Endothelial cell of umbilical vein (primary cell): Measurements from ENCODE around the gene MUC4. TPM values are rescaled to one million over a fixed set of nuclear protein-coding genes. Genes with fewer than 3 reads are reported as not detected.

ENCODE experiments used
- BruUV-seq: library from RNA; stranded (reverse); fragments of 400-500 nt; replicated peaks from 2 replicates; lab custom pipeline; 2021; lab: Mats Ljungman, UMichigan
- CTCF ChIA-PET: fragments of 300-600, 350-600 bp; sonication (Branson Sonifier 250); formaldehyde crosslinking; loops from one replicate; lab custom pipeline; 2021; ENCODE audit warnings: antibody characterized with exemption, inconsistent platforms; lab: Charles Lee
- POLR2A ChIA-PET: fragments of 300-600, 350-600 bp; sonication (Branson Sonifier 250); formaldehyde crosslinking; loops from one replicate; lab custom pipeline; 2021; ENCODE audit warnings: antibody characterized with exemption, inconsistent platforms; lab: Charles Lee
- DNase-seq: peaks from one replicate; pipeline ENCODE4 v3.0.0-alpha.2; 2011; ENCODE audit warnings: low read depth, low spot score
- FAIRE-seq: peaks from 2 replicates; lab custom pipeline; 2011; peaks lifted over from hg19 to GRCh38; lab: Jason Lieb, UNC
- H2AFZ ChIP-seq: 2 replicates; pipeline ENCODE4 v1.6.0; 2012; ENCODE audit warnings: low read depth, low read length, control low read depth, inconsistent platforms
- H3K27ac ChIP-seq: 2 replicates; pipeline ENCODE4 v1.5.1; 2011; ENCODE audit warnings: low read depth, mild to moderate bottlenecking, control low read depth, low read length, moderate library complexity; ENCODE audit not compliant: insufficient read depth
- H3K27me3 ChIP-seq, 2 experiments: 2 replicates each; pipeline versions ENCODE4 v1.6.0 to v1.6.1; 2011; ENCODE audit warnings: low read length in 2 of 2, mixed read lengths in 1 of 2; ENCODE audit not compliant: control insufficient read depth in 2 of 2, insufficient read depth in 2 of 2
- H3K36me3 ChIP-seq, 2 experiments: 2 replicates in 1 of 2; 3 replicates in 1 of 2; pipeline ENCODE4 v1.5.1; 2011; ENCODE audit warnings: low read length in 2 of 2, mild to moderate bottlenecking in 1 of 2, moderate library complexity in 1 of 2; ENCODE audit not compliant: control insufficient read depth in 2 of 2, insufficient read depth in 2 of 2; ENCODE audit errors: extremely low read depth in 1 of 2
- H3K4me1 ChIP-seq: 3 replicates; pipeline ENCODE4 v1.5.1; 2011; ENCODE audit warnings: mild to moderate bottlenecking, low read length; ENCODE audit not compliant: control insufficient read depth, insufficient read depth; ENCODE audit errors: extremely low read depth
- H3K4me2 ChIP-seq: 2 replicates; pipeline ENCODE4 v1.6.1; 2011; ENCODE audit warnings: low read length, control low read depth, mixed read lengths; ENCODE audit not compliant: insufficient read depth
- H3K4me3 ChIP-seq, 3 experiments: fragments of 200-600 bp in 1 of 3; sonication (generic), shearing (Covaris generic) in 1 of 3; replicated peaks in 1 of 3; 2 replicates each; pipeline ENCODE4 v1.5.1; 2011 to 2016; ENCODE audit warnings: control low read depth in 3 of 3, low read length in 3 of 3, mild to moderate bottlenecking in 2 of 3, inconsistent platforms in 1 of 3, low read depth in 1 of 3, moderate library complexity in 1 of 3; ENCODE audit not compliant: insufficient read depth in 1 of 3
- H3K79me2 ChIP-seq: 2 replicates; pipeline ENCODE4 v1.6.0; 2012; ENCODE audit warnings: low read length, inconsistent platforms; ENCODE audit not compliant: control insufficient read depth, insufficient read depth
- H3K9ac ChIP-seq: replicated peaks from 2 replicates; pipeline ENCODE3; 2011; ENCODE audit warnings: low read length, control low read depth; ENCODE audit not compliant: insufficient read depth; ENCODE audit errors: extremely low read depth
- H3K9me1 ChIP-seq: replicated peaks from 3 replicates; pipeline ENCODE4 v1.6.0; 2011; ENCODE audit warnings: mild to moderate bottlenecking, low read length; ENCODE audit not compliant: control insufficient read depth, insufficient read depth; ENCODE audit errors: extremely low read depth
- H3K9me3 ChIP-seq: replicated peaks from 2 replicates; pipeline ENCODE4 v1.5.1; 2012; ENCODE audit warnings: low read length, inconsistent platforms; ENCODE audit not compliant: control insufficient read depth, insufficient read depth
- H4K20me1 ChIP-seq: replicated peaks from 2 replicates; pipeline ENCODE3; 2011; ENCODE audit warnings: mild to moderate bottlenecking, low read length; ENCODE audit not compliant: control insufficient read depth, insufficient read depth; ENCODE audit errors: extremely low read depth
- EZH2 ChIP-seq: IDR thresholded peaks from 2 replicates; pipeline ENCODE4 v1.6.1; 2012; ENCODE audit warnings: borderline replicate concordance, low read depth, mild to moderate bottlenecking, moderate library complexity, low read length, inconsistent platforms; ENCODE audit not compliant: severe bottlenecking
- FOS ChIP-seq: IDR thresholded peaks from 2 replicates; pipeline ENCODE4 v1.6.1; 2011; ENCODE audit warnings: mild to moderate bottlenecking, low read length, moderate library complexity, borderline replicate concordance; ENCODE audit not compliant: insufficient read depth
- GATA2 ChIP-seq: IDR thresholded peaks from 2 replicates; pipeline ENCODE4 v1.7.0; 2011; ENCODE audit warnings: low read depth, mild to moderate bottlenecking, moderate library complexity, mixed read lengths, low read length; ENCODE audit not compliant: insufficient read length, insufficient read depth
- MAX ChIP-seq: IDR thresholded peaks from 2 replicates; pipeline ENCODE4 v1.6.1; 2011; ENCODE audit not compliant: insufficient read depth, insufficient read length
- POLR2A ChIP-seq: IDR thresholded peaks from 2 replicates; pipeline ENCODE4 v1.6.1; 2012; ENCODE audit warnings: low read depth, mild to moderate bottlenecking, control low read depth, low read length
- POLR2AphosphoS5 ChIP-seq: IDR thresholded peaks from 2 replicates; pipeline ENCODE4 v1.6.1; 2012; ENCODE audit warnings: low read depth, mild to moderate bottlenecking, control low read depth, low read length, moderate library complexity; ENCODE audit not compliant: insufficient read depth
- dilution Hi-C: fragments of 300-500 bp; cut with MboI; formaldehyde crosslinking; loops from one replicate; pipeline ENCODE4 v1.15.0; 2019; ENCODE audit warnings: low sequenced_read_pairs; ENCODE audit not compliant: extremely low pct_ligation_motif_present
- intact Hi-C: fragments of 100-400 bp; cut with micrococcal nuclease; formaldehyde crosslinking; loops from one replicate; pipeline ENCODE4 v1.10.0; 2022
- polyA plus RNA-seq, 4 experiments: library from polyadenylated mRNA; depleted of rRNA in 3 of 4; stranded (reverse) in 3 of 4; unstranded in 1 of 4; fragments of >200 nt; gene quantifications; 2 replicates each; pipeline versions ENCODE4 v1.2.1 to v1.2.3, GENCODE V29; 2011 to 2012; ENCODE audit warnings: missing spikeins in 1 of 4
- total RNA-seq: library from RNA; stranded (reverse); gene quantifications from 2 replicates; pipeline ENCODE4 v1.2.3, GENCODE V29; 2021

The MUC4 gene
- total and polyA plus RNA-seq, 2 donors (not counting 3 experiments of a cell fraction or from before 2014, with no cell fraction given), result 0.04 TPM; not detected in 1

- intact Hi-C loops (loop anchor here (1.0 to 10.0 kb wide), 4 partner anchors 34 to 315 kb away; partner anchors contain the start of gene PPP1R2), dilution Hi-C loops (no loop called here)
- FAIRE-seq (no peak), DNase-seq (no peak)
- no peaks in the 10 kb centered on the region for H3K9me3 ChIP-seq
- BruUV-seq, result no TSS peak
- no peak overlapping the region for H3K4me2 ChIP-seq
- H3K36me3 ChIP-seq, result peaks cover 0 to 5% of the 10 kb centered on the region in 2 experiments
- POLR2A ChIA-PET, result no interaction called here
- H3K4me1 ChIP-seq, result no peaks in the 10 kb centered on the region
- no peak overlapping the region for H3K27ac ChIP-seq
- peak overlapping the region; percentile 14 for H2AFZ ChIP-seq
- CTCF ChIA-PET, result interaction anchor here (0.6 to 11.6 kb wide), 30 partner anchors 9 to 589 kb away, joined by 3 to 454 read pairs (median 4); partner anchors contain the start of genes TNK2 and XXYLT1
- no peak for TF ChIP-seq POLR2AphosphoS5
- TF ChIP-seq EZH2, result no peak
- TF ChIP-seq FOS, result no peak
- no peak for TF ChIP-seq POLR2A
- no peak for TF ChIP-seq MAX
- TF ChIP-seq GATA2, result no peak
- no peak overlapping the region for H3K9ac ChIP-seq
- no peaks in the 10 kb centered on the region for H3K79me2 ChIP-seq
- H3K9me1 ChIP-seq, result no peaks in the 10 kb centered on the region
- H3K4me3 ChIP-seq, result no peak overlapping the region
- H4K20me1 ChIP-seq, result no peaks in the 10 kb centered on the region
- no peaks in the 10 kb centered on the region for H3K27me3 ChIP-seq
These were observed 48.2 kb upstream of the MUC4 start for GRCh38 chr3:195859846-195860411.
